AG09309 (cell line): ENCODE data around the gene STOM.
A peak's percentile ranks its signal among the peaks of the same experiment; 100 is the strongest.

Experiments used
- DNase-seq: peaks from one replicate; pipeline ENCODE4 v3.0.0-alpha.2; 2010; ENCODE audit warnings: low read depth
- H3K4me3 ChIP-seq: 2 replicates; pipeline ENCODE4 v1.5.1; 2011; ENCODE audit warnings: mild to moderate bottlenecking, low read depth, low read length, moderate library complexity; ENCODE audit not compliant: control insufficient read depth
- CTCF ChIP-seq: IDR thresholded peaks from 2 replicates; pipeline ENCODE4 v1.5.1; 2011; ENCODE audit warnings: mild to moderate bottlenecking, low read depth, low read length, inconsistent platforms; ENCODE audit not compliant: insufficient read depth, control insufficient read depth; ENCODE audit errors: missing control alignments

Gene STOM

GRCh38 chr9:121302341-121302740 is 67.7 kb downstream of the STOM start:
- no peak overlapping the region for H3K4me3 ChIP-seq
- no peak for TF ChIP-seq CTCF
- DNase-seq = no peak

- H3K4me3 ChIP-seq = no peak overlapping the region
- no peak for TF ChIP-seq CTCF
- no peak for DNase-seq
Measured at GRCh38 chr9:121301881-121302286, 68.2 kb downstream of the STOM start.

- peak overlapping the region; percentile 42 for H3K4me3 ChIP-seq
- TF ChIP-seq CTCF = no peak
- no peak for DNase-seq
Measured at GRCh38 chr9:121300283-121301119, 69.5 kb downstream of the STOM start.

GRCh38 chr9:121299467-121300282 is 70.4 kb downstream of the STOM start:
- TF ChIP-seq CTCF = no peak
- DNase-seq = no peak

GRCh38 chr9:121298689-121299466 is 71.2 kb downstream of the STOM start:
- DNase-seq = no peak
- TF ChIP-seq CTCF = no peak
- H3K4me3 ChIP-seq = peak overlapping the region; percentile 42

More at GRCh38 chr9:121299467-121300282, 70.4 kb downstream of the STOM start:
- peak overlapping the region; percentile 42 for H3K4me3 ChIP-seq

- no peak for DNase-seq
Measured at GRCh38 chr9:121298016-121298538, 72.0 kb downstream of the STOM start.

More at GRCh38 chr9:121298016-121298538, 72.0 kb downstream of the STOM start:
- TF ChIP-seq CTCF = no peak
- H3K4me3 ChIP-seq = no peak overlapping the region
